Measurements from ENCODE around the gene DSCAML1.

- TF ChIP-seq CTCF (IDR thresholded peaks at IDR 0.05) (no peak), POLR2A (IDR thresholded peaks at IDR 0.05) (no peak)
These were observed 9.8 kb upstream of the DSCAML1 start for GRCh38 chr11:117806846-117807245.

Measured in testis (tissue), 2 donors.